Suprapubic skin (tissue), 4 donors: Measurements from ENCODE around the gene DALRD3. TPM values are rescaled to one million over a fixed set of nuclear protein-coding genes. Genes with fewer than 3 reads are reported as not detected.

Source experiments
- DNase-seq, 2 donors: peaks; one replicate each; pipeline ENCODE4 v3.0.0-alpha.2; 2019; ENCODE audit warnings: low spot score in 2 of 2
- H3K27ac ChIP-seq: fragments of 200-600 bp; sonication (generic); one replicate; pipeline ENCODE4 v1.5.1; 2019
- H3K27me3 ChIP-seq: fragments of 200-600 bp; sonication (generic); one replicate; pipeline ENCODE4 v1.5.1; 2019
- H3K36me3 ChIP-seq: fragments of 200-600 bp; sonication (generic); one replicate; pipeline ENCODE4 v1.5.1; 2019
- H3K4me1 ChIP-seq: fragments of 200-600 bp; sonication (generic); one replicate; pipeline ENCODE4 v1.5.1; 2019
- H3K4me3 ChIP-seq: fragments of 200-600 bp; sonication (generic); one replicate; pipeline ENCODE4 v1.5.1; 2019; ENCODE audit warnings: mild to moderate bottlenecking
- H3K9me3 ChIP-seq: fragments of 200-600 bp; sonication (generic); one replicate; pipeline ENCODE4 v1.5.1; 2019
- CTCF ChIP-seq, 2 donors: fragments of 200-600 bp in 1 of 2; fragments of 450-650 bp in 1 of 2; sonication (generic) in 1 of 2; IDR thresholded peaks; one replicate each; pipeline ENCODE4 v1.5.1; 2016 to 2019; ENCODE audit warnings: antibody characterized with exemption in 2 of 2, mild to moderate bottlenecking in 1 of 2, moderate library complexity in 1 of 2
- EP300 ChIP-seq: sonication (generic); formaldehyde crosslinking; IDR thresholded peaks from one replicate; pipeline ENCODE4 v1.6.1; 2017; ENCODE audit warnings: antibody characterized with exemption
- POLR2A ChIP-seq, 2 donors: fragments of 450-650 bp; IDR thresholded peaks; one replicate each; pipeline ENCODE4 v1.6.1; 2017; ENCODE audit warnings: antibody characterized with exemption in 2 of 2, mild to moderate bottlenecking in 2 of 2, moderate library complexity in 2 of 2
- POLR2AphosphoS5 ChIP-seq, 3 donors: sonication (generic); formaldehyde crosslinking; IDR thresholded peaks; one replicate each; pipeline ENCODE4 v1.6.1; 2017; ENCODE audit warnings: antibody characterized with exemption in 3 of 3
- WGBS: methylation state at CpG from one replicate; pipeline ENCODE4 v1.1.5; 2018; 5-methylcytosine and 5-hydroxymethylcytosine counted together
- total RNA-seq, 4 donors: library from RNA; depleted of rRNA; stranded (reverse); fragments of >200 nt; gene quantifications; one replicate each; pipeline ENCODE4 v1.1.0, GENCODE V29; 2016

Gene DALRD3
- total RNA-seq: 10 to 100 TPM; 44.3 to 55.4 (median 50.7) TPM

DNA sequence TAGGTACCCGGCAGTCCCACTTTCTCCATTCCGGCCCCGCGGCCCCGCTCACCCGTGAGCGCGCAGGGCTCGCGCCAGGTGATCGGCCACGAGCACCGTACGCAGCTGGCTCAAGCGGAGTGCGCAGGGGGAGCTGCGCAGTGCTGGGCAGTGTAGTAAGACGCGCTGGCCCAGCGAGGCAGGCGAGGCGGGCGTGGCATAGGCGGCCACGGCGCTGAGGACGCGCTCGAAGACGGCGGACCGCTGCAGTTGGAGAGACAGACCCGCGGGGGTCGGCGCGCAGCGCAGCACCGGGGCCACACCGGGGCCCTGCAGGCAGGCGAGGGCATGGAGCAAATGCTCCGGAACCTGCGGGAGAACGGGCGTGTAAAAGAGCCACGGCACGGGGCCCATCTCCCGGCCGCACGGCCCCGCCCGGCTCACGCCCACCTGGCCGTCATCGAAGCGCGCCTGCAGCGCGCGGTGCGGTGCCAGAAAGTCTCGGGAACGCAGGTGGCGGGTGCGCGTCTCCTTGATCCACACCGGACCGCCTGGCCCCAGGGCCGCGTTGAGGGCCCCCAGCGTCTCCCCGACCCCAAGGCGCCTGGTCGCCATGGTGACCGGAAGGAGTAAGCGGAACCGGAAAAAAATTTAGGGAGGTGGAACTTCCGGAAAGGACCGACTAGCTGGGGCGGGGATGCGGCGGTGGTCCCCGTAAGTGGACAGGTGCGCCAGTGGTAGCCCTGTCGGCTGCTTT lies at the start of gene DALRD3:
TSS of gene DALRD3 (minus strand) at position 610 of the 736 bp plus-strand sequence. CDS start at position 594, 16 bp downstream.
- DNase-seq: peak; percentile 82 to 84
- H3K27ac ChIP-seq: peak within 1 kb of the TSS; percentile 83
- peaks cover 31% of the 10 kb centered on the region for H3K36me3 ChIP-seq
- WGBS: 2% methylated on average over 16 of the region's 85 CpGs
- no peaks in the 10 kb centered on the region for H3K9me3 ChIP-seq
- H3K4me3 ChIP-seq: peak within 1 kb of the TSS; percentile 90
- peak in 1 of 2 donors; percentile 30 for TF ChIP-seq POLR2A (IDR thresholded peaks at IDR 0.05)
- peak in 2 of 3 donors; percentile 36 to 40 for TF ChIP-seq POLR2AphosphoS5 (IDR thresholded peaks at IDR 0.05)
- TF ChIP-seq EP300: no peak
- no peak for TF ChIP-seq CTCF (IDR thresholded peaks at IDR 0.05)
- no peaks in the 10 kb centered on the region for H3K27me3 ChIP-seq
- peaks cover 41% of the 10 kb centered on the region for H3K4me1 ChIP-seq

DNA sequence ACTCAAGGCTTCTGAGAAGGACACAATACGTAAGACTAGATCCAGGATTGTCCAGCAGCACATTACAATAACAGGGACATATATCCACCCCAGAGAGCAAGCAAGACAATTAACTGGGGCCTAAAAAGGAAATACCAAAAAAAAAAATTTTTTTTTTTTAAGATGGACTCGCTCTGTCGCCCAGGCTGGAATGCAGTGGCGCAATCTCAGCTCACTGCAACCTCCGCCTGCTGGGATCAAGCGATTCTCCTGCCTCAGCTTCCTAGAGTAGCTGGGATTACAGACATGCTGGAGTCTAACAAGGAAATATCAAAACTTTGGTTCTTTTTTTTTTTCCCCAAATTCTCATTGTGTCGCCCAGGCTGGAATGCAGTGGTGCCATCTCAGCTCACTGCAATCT lies 39.6 kb upstream of the DALRD3 start:
- Histone ChIP-seq H3K27ac (no peak overlapping the region), H3K27me3 (no peaks in the 10 kb centered on the region), H3K4me3 (no peak overlapping the region), H3K36me3 (peaks cover 70% of the 10 kb centered on the region), H3K4me1 (no peaks in the 10 kb centered on the region), H3K9me3 (no peaks in the 10 kb centered on the region)
- TF ChIP-seq EP300: no peak
- TF ChIP-seq POLR2A (IDR thresholded peaks at IDR 0.05): no peak
- no peak for TF ChIP-seq CTCF (IDR thresholded peaks at IDR 0.05)
- TF ChIP-seq POLR2AphosphoS5 (IDR thresholded peaks at IDR 0.05): no peak
- 92% methylated on average over 7 of the region's 7 CpGs for WGBS
- no peak for DNase-seq

DNA sequence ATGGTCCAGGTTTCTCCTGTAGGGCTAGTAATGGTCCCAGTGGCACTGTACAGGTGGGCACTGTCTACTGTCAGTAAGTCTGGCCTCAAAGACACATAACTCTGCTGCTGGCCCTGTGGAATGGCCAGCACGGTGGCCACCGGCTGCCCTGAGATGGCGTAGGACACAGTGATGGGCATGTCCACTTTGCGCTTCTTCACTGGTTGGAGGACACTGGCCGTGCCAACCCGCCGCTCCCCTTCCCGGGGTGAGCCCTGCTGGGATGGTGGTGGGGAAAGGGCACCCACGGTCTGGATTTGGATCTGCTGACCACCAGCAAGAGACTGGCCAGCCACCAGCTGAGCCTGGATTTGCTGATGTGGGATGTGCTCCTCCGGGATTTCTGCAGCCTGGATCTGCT lies 38.9 kb upstream of the DALRD3 start:
- Histone ChIP-seq H3K4me3 (no peak overlapping the region), H3K36me3 (peaks cover 69% of the 10 kb centered on the region), H3K4me1 (no peaks in the 10 kb centered on the region), H3K27me3 (no peaks in the 10 kb centered on the region), H3K9me3 (no peaks in the 10 kb centered on the region), H3K27ac (no peak overlapping the region)
- no peak for DNase-seq
- WGBS: no CpG with 5 or more reads among the region's 10 CpGs
- TF ChIP-seq POLR2A (IDR thresholded peaks at IDR 0.05) (no peak), CTCF (IDR thresholded peaks at IDR 0.05) (no peak), POLR2AphosphoS5 (IDR thresholded peaks at IDR 0.05) (no peak), EP300 (no peak)

DNA sequence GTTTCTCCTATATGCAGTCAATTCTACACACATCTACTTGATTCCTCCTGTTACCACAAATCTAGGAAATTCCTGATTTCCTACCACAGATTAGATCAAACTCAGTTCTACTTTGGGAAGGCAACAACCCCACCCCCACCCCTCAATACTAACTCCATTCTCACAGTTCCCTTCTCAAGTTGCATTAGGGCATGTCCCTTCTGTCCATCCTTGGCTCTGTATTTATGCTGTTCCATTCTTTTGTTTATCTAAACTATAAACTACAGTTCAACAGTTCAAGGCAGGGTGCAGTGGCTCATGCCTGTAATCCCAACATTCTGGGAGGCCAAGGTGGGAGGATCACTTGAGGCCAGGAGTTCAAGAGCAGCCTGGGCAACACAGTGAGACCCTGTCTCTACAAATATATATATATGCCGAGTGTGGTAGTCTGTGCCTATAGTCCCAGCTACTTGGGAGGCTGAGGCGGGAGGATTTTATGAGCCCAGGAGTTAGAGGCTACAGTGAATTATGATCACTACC lies 36.0 kb upstream of the DALRD3 start:
- no peak for TF ChIP-seq POLR2A (IDR thresholded peaks at IDR 0.05)
- H3K4me1 ChIP-seq: no peaks in the 10 kb centered on the region
- no peaks in the 10 kb centered on the region for H3K27me3 ChIP-seq
- H3K27ac ChIP-seq: no peak overlapping the region
- WGBS: 100% methylated on average over 2 of the region's 2 CpGs
- no peak for DNase-seq
- no peak overlapping the region for H3K4me3 ChIP-seq
- H3K9me3 ChIP-seq: no peaks in the 10 kb centered on the region
- H3K36me3 ChIP-seq: peaks cover 71% of the 10 kb centered on the region

DNA sequence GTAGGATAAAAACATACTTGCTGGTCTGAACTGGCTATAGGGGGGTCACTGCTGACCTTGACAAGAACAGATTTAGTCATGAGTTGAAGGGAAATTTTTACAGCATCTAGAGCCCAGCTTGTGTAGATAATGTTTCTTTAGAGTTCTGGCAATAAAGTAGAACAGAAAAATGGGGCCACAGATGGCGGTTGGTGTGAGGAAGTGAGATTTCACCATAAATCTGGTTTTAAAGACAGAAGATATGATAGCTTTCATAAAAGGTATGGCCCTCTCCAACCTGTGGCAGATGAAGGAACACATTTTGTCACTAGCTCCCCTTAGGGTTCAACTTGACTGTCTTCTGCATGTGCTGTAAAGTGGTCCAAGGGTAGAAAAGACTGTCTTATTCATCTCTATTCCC lies 35.2 kb upstream of the DALRD3 start:
- Histone ChIP-seq H3K4me3 (no peak overlapping the region), H3K27ac (no peak overlapping the region), H3K4me1 (no peaks in the 10 kb centered on the region), H3K27me3 (no peaks in the 10 kb centered on the region), H3K36me3 (peaks cover 68% of the 10 kb centered on the region), H3K9me3 (no peaks in the 10 kb centered on the region)
- no peak for TF ChIP-seq CTCF (IDR thresholded peaks at IDR 0.05)
- no peak for TF ChIP-seq EP300
- TF ChIP-seq POLR2A (IDR thresholded peaks at IDR 0.05): no peak
- no peak for TF ChIP-seq POLR2AphosphoS5 (IDR thresholded peaks at IDR 0.05)
- no peak for DNase-seq
- WGBS: 96% methylated on average over 1 of the region's 1 CpG
